PC-3 (cell line): ENCODE results near the gene F12.

Experiments used
- EZH2 ChIP-seq: fragments of 300-600 bp; sonication (generic); IDR thresholded peaks from one replicate; pipeline ENCODE4 v1.6.1; 2017; ENCODE audit warnings: antibody characterized with exemption, mild to moderate bottlenecking, low read length; ENCODE audit not compliant: unreplicated experiment
- EZH2phosphoT487 ChIP-seq: fragments of 300-600 bp; sonication (generic); IDR thresholded peaks from 2 replicates; pipeline ENCODE4 v1.6.1; 2018; ENCODE audit warnings: mild to moderate bottlenecking, antibody characterized with exemption, low read length, borderline replicate concordance
- TF ChIP-seq, protein P1 (sequence below): fragments of 300-600 bp; sonication (generic); conservative IDR thresholded peaks from 2 replicates; pipeline ENCODE4 v1.5.1; 2017; ENCODE audit warnings: antibody characterized with exemption, low read depth, mild to moderate bottlenecking, low read length

DNA sequence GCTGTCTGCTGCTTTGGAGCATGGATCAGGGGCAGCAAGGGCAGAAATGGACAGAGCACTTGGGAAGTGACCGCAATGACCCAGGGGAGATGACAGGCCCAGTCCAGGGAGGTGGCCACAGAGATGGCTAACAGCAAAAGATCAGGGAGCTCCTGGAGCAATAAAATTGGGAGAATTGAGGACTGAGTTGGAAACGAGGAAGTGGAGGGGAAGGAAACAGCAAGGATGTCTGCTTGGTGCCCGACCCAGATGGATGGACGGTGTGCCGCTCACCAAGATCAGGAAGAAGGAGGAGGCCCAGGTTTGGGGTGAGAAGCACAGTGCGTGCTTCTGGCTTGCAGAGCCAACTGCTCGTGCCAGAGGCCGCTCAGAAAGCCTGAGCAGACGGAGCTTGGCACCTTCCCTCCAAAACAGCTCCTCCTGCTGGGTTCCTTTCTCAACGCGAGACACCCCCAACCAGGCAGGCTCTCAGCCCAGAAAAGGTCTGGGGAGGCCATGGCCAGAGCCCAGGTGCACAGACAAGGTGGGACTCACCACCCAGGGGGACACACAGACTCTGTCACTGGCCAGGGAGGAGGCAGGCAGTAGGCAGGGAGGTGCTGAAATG, 26.8 kb downstream of the F12 start:
- TF ChIP-seq, protein P1, sequence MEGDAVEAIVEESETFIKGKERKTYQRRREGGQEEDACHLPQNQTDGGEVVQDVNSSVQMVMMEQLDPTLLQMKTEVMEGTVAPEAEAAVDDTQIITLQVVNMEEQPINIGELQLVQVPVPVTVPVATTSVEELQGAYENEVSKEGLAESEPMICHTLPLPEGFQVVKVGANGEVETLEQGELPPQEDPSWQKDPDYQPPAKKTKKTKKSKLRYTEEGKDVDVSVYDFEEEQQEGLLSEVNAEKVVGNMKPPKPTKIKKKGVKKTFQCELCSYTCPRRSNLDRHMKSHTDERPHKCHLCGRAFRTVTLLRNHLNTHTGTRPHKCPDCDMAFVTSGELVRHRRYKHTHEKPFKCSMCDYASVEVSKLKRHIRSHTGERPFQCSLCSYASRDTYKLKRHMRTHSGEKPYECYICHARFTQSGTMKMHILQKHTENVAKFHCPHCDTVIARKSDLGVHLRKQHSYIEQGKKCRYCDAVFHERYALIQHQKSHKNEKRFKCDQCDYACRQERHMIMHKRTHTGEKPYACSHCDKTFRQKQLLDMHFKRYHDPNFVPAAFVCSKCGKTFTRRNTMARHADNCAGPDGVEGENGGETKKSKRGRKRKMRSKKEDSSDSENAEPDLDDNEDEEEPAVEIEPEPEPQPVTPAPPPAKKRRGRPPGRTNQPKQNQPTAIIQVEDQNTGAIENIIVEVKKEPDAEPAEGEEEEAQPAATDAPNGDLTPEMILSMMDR, result peak; percentile 43
- TF ChIP-seq EZH2 (no peak), EZH2phosphoT487 (no peak)
